ENCODE results near the gene VSIG2. TPM values are rescaled to one million over a fixed set of nuclear protein-coding genes. Genes with fewer than 3 reads are reported as not detected.

The VSIG2 gene
- polyA plus RNA-seq, 3 donors, result not detected

- no peak overlapping the region for H3K9ac ChIP-seq (ENCODE audit: insufficient read depth, low read length, poor library complexity, severe bottlenecking)
- H3K4me1 Mint-ChIP-seq, result peaks cover 77% of the 10 kb centered on the region
- peaks cover 0 to 3% (median 0%) of the 10 kb centered on the region in 7 donors for H3K9me3 Mint-ChIP-seq
- peaks cover 59% of the 10 kb centered on the region for H4K20me1 ChIP-seq (ENCODE audit: insufficient read depth, low read length)
- no peak for DNase-seq
- peaks cover 70 to 78% of the 10 kb centered on the region in 2 donors for H3K4me1 ChIP-seq (ENCODE audit: control insufficient read depth in 1 of 2, insufficient read depth in 2 of 2, low read length in 2 of 2)
- H3K27ac Mint-ChIP-seq, result peak overlapping the region in 1 of 7 donors; percentile 82
- H3K36me3 ChIP-seq (replicated peaks in 1 of 2; ENCODE audit: control insufficient read depth in 1 of 2, insufficient read depth in 2 of 2, low read length in 2 of 2), result peaks cover 13 to 21% of the 10 kb centered on the region in 2 donors
- no peak overlapping the region for H3K27ac ChIP-seq (ENCODE audit: low read depth in 1 of 2, low read length in 2 of 2)
- H3K4me3 ChIP-seq (replicated peaks in 1 of 3; ENCODE audit: low read depth in 2 of 3, low read length in 3 of 3), result peak overlapping the region in 1 of 3 experiments; percentile 91
- H3K27me3 ChIP-seq (ENCODE audit: control insufficient read depth in 2 of 2, insufficient read depth in 2 of 2, low read length in 2 of 2), result no peaks in the 10 kb centered on the region
- intact Hi-C loops (cut with micrococcal nuclease), result no loop called here
- 86% methylated on average over 36 of the region's 44 CpGs for WGBS (ENCODE audit: insufficient coverage)
- no peak overlapping the region for H3K4me3 Mint-ChIP-seq
- H3K4me2 ChIP-seq (replicated peaks; ENCODE audit: extremely low read depth, low read length, poor library complexity, severe bottlenecking), result peak overlapping the region; percentile 95
- H2AFZ ChIP-seq (ENCODE audit: insufficient read depth, low read depth, low read length, poor library complexity, severe bottlenecking), result no peak overlapping the region
- no peak for TF ChIP-seq CTCF (IDR thresholded peaks at IDR 0.05)
- peaks cover 19 to 28% of the 10 kb centered on the region in 2 donors for H3K36me3 Mint-ChIP-seq
- no peaks in the 10 kb centered on the region for H3K9me3 ChIP-seq (replicated peaks in 1 of 2; ENCODE audit: control insufficient read depth in 1 of 2, insufficient read depth in 1 of 2, low read length in 2 of 2)
- H3K79me2 ChIP-seq (ENCODE audit: insufficient read depth, low read length), result peaks cover 44% of the 10 kb centered on the region
- peaks cover under 1 to 9% (median 5%) of the 10 kb centered on the region in 3 donors for H3K27me3 Mint-ChIP-seq (ENCODE audit: low read depth in 3 of 3)
These were observed 6.7 kb downstream of the VSIG2 start for GRCh38 chr11:124745270-124745834.

- H3K79me2 ChIP-seq (ENCODE audit: insufficient read depth, low read length), result peaks cover 44% of the 10 kb centered on the region
- no peak overlapping the region for H3K9ac ChIP-seq (ENCODE audit: insufficient read depth, low read length, poor library complexity, severe bottlenecking)
- Mint-ChIP-seq H3K4me1 (peaks cover 71% of the 10 kb centered on the region), H3K27me3 (ENCODE audit: low read depth in 3 of 3) (peaks cover 0 to 3% (median under 1%) of the 10 kb centered on the region in 3 donors), H3K4me3 (no peak overlapping the region), H3K9me3 (peaks cover 0 to 3% (median 0%) of the 10 kb centered on the region in 7 donors), H3K36me3 (peaks cover 19 to 28% of the 10 kb centered on the region in 2 donors), H3K27ac (peak overlapping the region in 1 of 7 donors; percentile 20)
- DNase-seq, result no peak
- no CpG with 5 or more reads among the region's 6 CpGs for WGBS (ENCODE audit: insufficient coverage)
- H3K4me2 ChIP-seq (replicated peaks; ENCODE audit: extremely low read depth, low read length, poor library complexity, severe bottlenecking), result no peak overlapping the region
- no peak for TF ChIP-seq CTCF (IDR thresholded peaks at IDR 0.05)
- H3K4me1 ChIP-seq (ENCODE audit: control insufficient read depth in 1 of 2, insufficient read depth in 2 of 2, low read length in 2 of 2), result peaks cover 55 to 76% of the 10 kb centered on the region in 2 donors
- intact Hi-C loops (cut with micrococcal nuclease), result no loop called here
- peaks cover 54% of the 10 kb centered on the region for H4K20me1 ChIP-seq (ENCODE audit: insufficient read depth, low read length)
- peaks cover 13 to 21% of the 10 kb centered on the region in 2 donors for H3K36me3 ChIP-seq (replicated peaks in 1 of 2; ENCODE audit: control insufficient read depth in 1 of 2, insufficient read depth in 2 of 2, low read length in 2 of 2)
- H3K4me3 ChIP-seq (replicated peaks in 1 of 3; ENCODE audit: low read depth in 2 of 3, low read length in 3 of 3), result no peak overlapping the region
- no peaks in the 10 kb centered on the region for H3K27me3 ChIP-seq (ENCODE audit: control insufficient read depth in 2 of 2, insufficient read depth in 2 of 2, low read length in 2 of 2)
- H3K9me3 ChIP-seq (replicated peaks in 1 of 2; ENCODE audit: control insufficient read depth in 1 of 2, insufficient read depth in 1 of 2, low read length in 2 of 2), result no peaks in the 10 kb centered on the region
- no peak overlapping the region for H3K27ac ChIP-seq (ENCODE audit: low read depth in 1 of 2, low read length in 2 of 2)
- no peak overlapping the region for H2AFZ ChIP-seq (ENCODE audit: insufficient read depth, low read depth, low read length, poor library complexity, severe bottlenecking)
These were observed 9.0 kb downstream of the VSIG2 start for GRCh38 chr11:124743050-124743449.
